SK-N-SH (cell line): Measurements from ENCODE around the gene TRIM65. TPM values are rescaled to one million over a fixed set of nuclear protein-coding genes. Genes with fewer than 3 reads are reported as not detected.
A peak's percentile ranks its signal among the peaks of the same experiment; 100 is the strongest.

ENCODE experiments used
- CTCF ChIA-PET: fragments of 300-600, 350-600 bp; formaldehyde crosslinking; extraction: SDS; loops from one replicate; lab custom pipeline; 2021; lab: Yijun Ruan, JAX
- POLR2A ChIA-PET: fragments of 350-600 bp; sonication (Branson Sonifier 250); formaldehyde crosslinking; extraction: SDS; loops from one replicate; lab custom pipeline; 2020; ENCODE audit warnings: antibody characterized with exemption, inconsistent platforms; lab: Yijun Ruan, JAX
- DNase-seq: peaks from one replicate; pipeline ENCODE4 v3.0.0; 2012
- H2AFZ ChIP-seq: fragments of 200-600 bp; sonication (generic); 2 replicates; pipeline ENCODE4 v1.8.1; 2016; ENCODE audit warnings: antibody characterized with exemption, mild to moderate bottlenecking, low read depth
- H3F3A ChIP-seq: fragments of 200-600 bp; sonication (generic); replicated peaks from 2 replicates; pipeline ENCODE3; 2016; ENCODE audit warnings: antibody characterized with exemption, mild to moderate bottlenecking; ENCODE audit not compliant: insufficient read depth
- H3K27ac ChIP-seq, 2 experiments: fragments of 200-500 bp in 1 of 2; fragments of 200-600 bp in 1 of 2; sonication (Bioruptor generic) in 1 of 2; sonication (generic), shearing (Covaris generic) in 1 of 2; 2 replicates each; pipeline versions ENCODE4 v1.5.1 to v1.6.1; 2014 to 2016; ENCODE audit warnings: low read depth in 2 of 2, inconsistent platforms in 1 of 2, low read length in 1 of 2, mild to moderate bottlenecking in 1 of 2, mixed read lengths in 1 of 2
- H3K27me3 ChIP-seq: fragments of 200-600 bp; sonication (generic), shearing (Covaris generic); 2 replicates; pipeline ENCODE4 v1.6.1; 2016; ENCODE audit warnings: mixed run types; ENCODE audit not compliant: insufficient read depth
- H3K36me3 ChIP-seq, 2 experiments: fragments of 200-500 bp in 1 of 2; fragments of 200-600 bp in 1 of 2; sonication (Bioruptor generic) in 1 of 2; sonication (generic) in 1 of 2; replicated peaks in 1 of 2; 2 replicates each; pipeline versions ENCODE3 to v1.5.1; 2014 to 2016; ENCODE audit warnings: low read length in 1 of 2, mild to moderate bottlenecking in 1 of 2; ENCODE audit not compliant: insufficient read depth in 2 of 2, control insufficient read depth in 1 of 2
- H3K4me1 ChIP-seq, 2 experiments: fragments of 200-500 bp in 1 of 2; fragments of 200-600 bp in 1 of 2; sonication (Bioruptor generic) in 1 of 2; sonication (generic), shearing (Covaris generic) in 1 of 2; 2 replicates each; pipeline versions ENCODE4 v1.5.1 to v1.6.1; 2014 to 2016; ENCODE audit warnings: low read depth in 1 of 2, low read length in 1 of 2, mixed run types in 1 of 2; ENCODE audit not compliant: insufficient read depth in 2 of 2, control insufficient read depth in 1 of 2
- H3K4me2 ChIP-seq: fragments of 200-600 bp; sonication (generic), shearing (Covaris generic); 2 replicates; pipeline ENCODE4 v1.6.1; 2017; ENCODE audit warnings: mixed run types
- H3K4me3 ChIP-seq, 2 experiments: fragments of 200-500 bp in 1 of 2; fragments of 200-600 bp in 1 of 2; sonication (Bioruptor generic) in 1 of 2; sonication (generic), shearing (Covaris generic) in 1 of 2; 2 replicates each; pipeline versions ENCODE4 v1.5.1 to v1.8.1; 2014 to 2016; ENCODE audit warnings: low read depth in 2 of 2, inconsistent platforms in 1 of 2, low read length in 1 of 2, mild to moderate bottlenecking in 1 of 2, mixed read lengths in 1 of 2, moderate library complexity in 1 of 2
- H3K79me2 ChIP-seq: fragments of 200-600 bp; sonication (generic); 2 replicates; pipeline ENCODE4 v1.8.1; 2017; ENCODE audit warnings: mild to moderate bottlenecking; ENCODE audit not compliant: insufficient read depth
- H3K9ac ChIP-seq: fragments of 200-600 bp; sonication (generic); 2 replicates; pipeline ENCODE4 v1.6.1; 2017; ENCODE audit warnings: mixed run types
- H3K9me2 ChIP-seq: fragments of 200-600 bp; sonication (generic); 2 replicates; pipeline ENCODE4 v1.6.1; 2017; ENCODE audit warnings: mixed run types
- H3K9me3 ChIP-seq: fragments of 200-600 bp; sonication (generic); 2 replicates; pipeline ENCODE4 v1.6.1; 2017; ENCODE audit warnings: mixed run types, mild to moderate bottlenecking, moderate library complexity
- H4K20me1 ChIP-seq: fragments of 200-600 bp; sonication (generic); 2 replicates; pipeline ENCODE4 v1.6.1; 2017; ENCODE audit warnings: mild to moderate bottlenecking, mixed run types; ENCODE audit not compliant: insufficient read depth
- ELF1 ChIP-seq: IDR thresholded peaks from 2 replicates; pipeline ENCODE4 v1.4.0; 2012
- EP300 ChIP-seq, 2 experiments: IDR thresholded peaks; 2 replicates each; pipeline versions ENCODE4 v1.4.0 to v1.6.1; 2012; ENCODE audit warnings: borderline replicate concordance in 1 of 2, low read depth in 1 of 2, low read length in 1 of 2
- FOSL2 ChIP-seq: IDR thresholded peaks from 2 replicates; pipeline ENCODE4 v1.4.0; 2012; ENCODE audit warnings: low read depth, mild to moderate bottlenecking, moderate library complexity, borderline replicate concordance
- FOXJ3 ChIP-seq: sonication (generic); formaldehyde crosslinking; IDR thresholded peaks from 2 replicates; pipeline ENCODE4 v1.5.1; 2020; ENCODE audit warnings: mild to moderate bottlenecking, missing genetic modification reagents
- FOXM1 ChIP-seq: IDR thresholded peaks from 2 replicates; pipeline ENCODE4 v1.4.0; 2012; ENCODE audit warnings: low read depth, mild to moderate bottlenecking
- MEF2A ChIP-seq: IDR thresholded peaks from 2 replicates; pipeline ENCODE4 v1.4.0; 2012; ENCODE audit warnings: low read depth, borderline replicate concordance
- MXI1 ChIP-seq: IDR thresholded peaks from 2 replicates; pipeline ENCODE4 v1.6.1; 2012; ENCODE audit warnings: mild to moderate bottlenecking, low read depth, low read length, improper control_type of control experiment
- NFIC ChIP-seq: IDR thresholded peaks from 2 replicates; pipeline ENCODE4 v1.4.0; 2012; ENCODE audit warnings: borderline replicate concordance
- NRF1 ChIP-seq: IDR thresholded peaks from 2 replicates; pipeline ENCODE4 v1.6.1; 2012; ENCODE audit warnings: low read depth, mild to moderate bottlenecking, low read length
- RAD21 ChIP-seq: IDR thresholded peaks from 2 replicates; pipeline ENCODE4 v1.6.1; 2012; ENCODE audit warnings: mild to moderate bottlenecking, low read length
- TCF12 ChIP-seq: IDR thresholded peaks from 2 replicates; pipeline ENCODE4 v1.4.0; 2012
- WGBS: methylation state at CpG from one replicate; pipeline ENCODE4 v1.1.6; 2017; ENCODE audit warnings: low lambda C conversion rate; 5-methylcytosine and 5-hydroxymethylcytosine counted together
- polyA plus RNA-seq, 3 experiments: library from polyadenylated mRNA; depleted of rRNA; stranded (reverse); fragments of >200 nt; gene quantifications; 2 replicates each; pipeline ENCODE4 v1.2.3, GENCODE V29; 2012
- TF ChIP-seq, protein P1 (sequence below): IDR thresholded peaks from 2 replicates; pipeline ENCODE4 v1.4.0; 2012; ENCODE audit warnings: low read depth, borderline replicate concordance
- TF ChIP-seq, protein P2 (sequence below): IDR thresholded peaks from 2 replicates; pipeline ENCODE4 v1.6.1; 2012; ENCODE audit warnings: mild to moderate bottlenecking, low read depth, low read length, moderate library complexity
- TF ChIP-seq, protein P3 (sequence below): fragments of 200-600 bp; sonication (generic); IDR thresholded peaks from 2 replicates; pipeline ENCODE4 v1.6.1; 2017; ENCODE audit warnings: antibody characterized with exemption, mild to moderate bottlenecking, moderate library complexity

Gene TRIM65
- polyA plus RNA-seq, 1 of the 3 experiments (the other 2 are of a cell fraction): 13.1 TPM

DNA sequence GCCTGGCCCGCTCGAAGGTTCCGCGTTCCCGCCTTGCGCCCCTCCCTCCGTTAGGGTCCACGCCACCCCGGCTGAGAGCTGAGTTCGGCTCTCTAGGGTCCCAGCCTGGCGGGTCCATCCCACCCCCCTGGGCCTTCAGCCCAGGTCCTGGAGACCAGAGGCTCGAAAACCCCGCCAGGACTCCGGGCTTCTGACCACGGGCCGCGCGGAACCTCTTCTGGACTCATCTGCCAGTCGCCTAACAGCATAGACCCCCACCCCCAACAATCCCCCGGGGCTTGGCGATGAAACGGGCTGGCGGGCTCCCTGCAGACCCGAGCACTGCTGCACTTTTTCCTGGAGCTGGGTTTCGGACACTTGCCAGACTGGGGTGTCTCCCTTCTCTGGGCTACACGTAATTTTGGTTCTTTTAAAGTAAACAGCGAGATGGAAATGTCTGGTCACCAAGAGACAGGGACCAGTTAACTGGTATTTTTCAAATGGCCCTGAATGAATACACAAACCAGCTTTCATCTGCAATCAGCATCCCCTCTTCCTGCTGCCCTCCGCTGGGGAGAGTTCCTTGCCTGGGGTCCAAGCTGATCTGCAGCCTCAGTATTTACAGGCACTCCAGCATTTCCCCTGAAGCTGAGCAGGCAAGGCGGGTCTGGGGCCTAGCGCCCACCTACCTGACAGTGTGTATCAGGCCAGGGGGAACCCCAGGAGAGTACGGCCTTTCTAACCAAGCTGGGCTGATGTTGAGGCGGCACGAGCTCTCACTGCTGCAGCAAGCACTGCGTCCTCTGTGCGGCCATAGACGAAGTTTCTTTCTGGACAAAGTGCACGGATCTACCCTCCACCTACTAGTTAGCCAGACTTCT lies 639 bp upstream of the TRIM65 start:
- DNase-seq: no peak
- POLR2A ChIA-PET: interaction anchor here (0.6 to 2.4 kb wide), 8 partner anchors 9 to 122 kb away, joined by 3 to 12 read pairs (median 4); partner anchors contain the start of genes ACOX1 and WBP2
- Histone ChIP-seq H2AFZ (no peak overlapping the region), H3K36me3 (peaks cover 16 to 42% of the 10 kb centered on the region in 2 experiments), H3K79me2 (peaks cover 36% of the 10 kb centered on the region), H3F3A (peaks cover 14% of the 10 kb centered on the region), H3K4me1 (peaks cover 9 to 13% of the 10 kb centered on the region in 2 experiments; a peak in 3 of 4 replicates), H3K27ac (peak overlapping the region; percentile 69 to 91; a peak in 2 of 4 replicates), H3K9ac (peak overlapping the region; percentile 87; the same call in 1 of the 2 replicates), H4K20me1 (no peaks in the 10 kb centered on the region), H3K9me3 (no peaks in the 10 kb centered on the region), H3K27me3 (no peaks in the 10 kb centered on the region), H3K4me3 (peak overlapping the region in 1 of 2 experiments; percentile 73; a peak in 1 of 4 replicates), H3K9me2 (no peaks in the 10 kb centered on the region), H3K4me2 (peak overlapping the region; percentile 94; the same call in 1 of the 2 replicates)
- WGBS: 88% methylated on average over 31 of the region's 37 CpGs
- CTCF ChIA-PET: interaction anchor here (0.7 to 16.0 kb wide), 19 partner anchors 9 to 637 kb away, joined by 3 to 214 read pairs (median 6); partner anchors contain the start of genes GALK1, MRPL38, SMIM5 and TRIM47
- no peak for TF ChIP-seq FOXM1
- no peak for TF ChIP-seq NFIC
- TF ChIP-seq MEF2A: no peak
- TF ChIP-seq, protein P1, sequence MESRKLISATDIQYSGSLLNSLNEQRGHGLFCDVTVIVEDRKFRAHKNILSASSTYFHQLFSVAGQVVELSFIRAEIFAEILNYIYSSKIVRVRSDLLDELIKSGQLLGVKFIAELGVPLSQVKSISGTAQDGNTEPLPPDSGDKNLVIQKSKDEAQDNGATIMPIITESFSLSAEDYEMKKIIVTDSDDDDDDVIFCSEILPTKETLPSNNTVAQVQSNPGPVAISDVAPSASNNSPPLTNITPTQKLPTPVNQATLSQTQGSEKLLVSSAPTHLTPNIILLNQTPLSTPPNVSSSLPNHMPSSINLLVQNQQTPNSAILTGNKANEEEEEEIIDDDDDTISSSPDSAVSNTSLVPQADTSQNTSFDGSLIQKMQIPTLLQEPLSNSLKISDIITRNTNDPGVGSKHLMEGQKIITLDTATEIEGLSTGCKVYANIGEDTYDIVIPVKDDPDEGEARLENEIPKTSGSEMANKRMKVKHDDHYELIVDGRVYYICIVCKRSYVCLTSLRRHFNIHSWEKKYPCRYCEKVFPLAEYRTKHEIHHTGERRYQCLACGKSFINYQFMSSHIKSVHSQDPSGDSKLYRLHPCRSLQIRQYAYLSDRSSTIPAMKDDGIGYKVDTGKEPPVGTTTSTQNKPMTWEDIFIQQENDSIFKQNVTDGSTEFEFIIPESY: no peak
- no peak for TF ChIP-seq FOSL2
- TF ChIP-seq MXI1: no peak
- TF ChIP-seq, protein P2, sequence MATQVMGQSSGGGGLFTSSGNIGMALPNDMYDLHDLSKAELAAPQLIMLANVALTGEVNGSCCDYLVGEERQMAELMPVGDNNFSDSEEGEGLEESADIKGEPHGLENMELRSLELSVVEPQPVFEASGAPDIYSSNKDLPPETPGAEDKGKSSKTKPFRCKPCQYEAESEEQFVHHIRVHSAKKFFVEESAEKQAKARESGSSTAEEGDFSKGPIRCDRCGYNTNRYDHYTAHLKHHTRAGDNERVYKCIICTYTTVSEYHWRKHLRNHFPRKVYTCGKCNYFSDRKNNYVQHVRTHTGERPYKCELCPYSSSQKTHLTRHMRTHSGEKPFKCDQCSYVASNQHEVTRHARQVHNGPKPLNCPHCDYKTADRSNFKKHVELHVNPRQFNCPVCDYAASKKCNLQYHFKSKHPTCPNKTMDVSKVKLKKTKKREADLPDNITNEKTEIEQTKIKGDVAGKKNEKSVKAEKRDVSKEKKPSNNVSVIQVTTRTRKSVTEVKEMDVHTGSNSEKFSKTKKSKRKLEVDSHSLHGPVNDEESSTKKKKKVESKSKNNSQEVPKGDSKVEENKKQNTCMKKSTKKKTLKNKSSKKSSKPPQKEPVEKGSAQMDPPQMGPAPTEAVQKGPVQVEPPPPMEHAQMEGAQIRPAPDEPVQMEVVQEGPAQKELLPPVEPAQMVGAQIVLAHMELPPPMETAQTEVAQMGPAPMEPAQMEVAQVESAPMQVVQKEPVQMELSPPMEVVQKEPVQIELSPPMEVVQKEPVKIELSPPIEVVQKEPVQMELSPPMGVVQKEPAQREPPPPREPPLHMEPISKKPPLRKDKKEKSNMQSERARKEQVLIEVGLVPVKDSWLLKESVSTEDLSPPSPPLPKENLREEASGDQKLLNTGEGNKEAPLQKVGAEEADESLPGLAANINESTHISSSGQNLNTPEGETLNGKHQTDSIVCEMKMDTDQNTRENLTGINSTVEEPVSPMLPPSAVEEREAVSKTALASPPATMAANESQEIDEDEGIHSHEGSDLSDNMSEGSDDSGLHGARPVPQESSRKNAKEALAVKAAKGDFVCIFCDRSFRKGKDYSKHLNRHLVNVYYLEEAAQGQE: no peak
- TF ChIP-seq FOXJ3: no peak
- no peak for TF ChIP-seq EP300 (IDR thresholded peaks at IDR 0.05; ENCODE audit: borderline replicate concordance in 1 of 2, low read depth in 1 of 2, low read length in 1 of 2)
- TF ChIP-seq NRF1: no peak
- no peak for TF ChIP-seq TCF12
- TF ChIP-seq ELF1: no peak
- TF ChIP-seq, protein P3, sequence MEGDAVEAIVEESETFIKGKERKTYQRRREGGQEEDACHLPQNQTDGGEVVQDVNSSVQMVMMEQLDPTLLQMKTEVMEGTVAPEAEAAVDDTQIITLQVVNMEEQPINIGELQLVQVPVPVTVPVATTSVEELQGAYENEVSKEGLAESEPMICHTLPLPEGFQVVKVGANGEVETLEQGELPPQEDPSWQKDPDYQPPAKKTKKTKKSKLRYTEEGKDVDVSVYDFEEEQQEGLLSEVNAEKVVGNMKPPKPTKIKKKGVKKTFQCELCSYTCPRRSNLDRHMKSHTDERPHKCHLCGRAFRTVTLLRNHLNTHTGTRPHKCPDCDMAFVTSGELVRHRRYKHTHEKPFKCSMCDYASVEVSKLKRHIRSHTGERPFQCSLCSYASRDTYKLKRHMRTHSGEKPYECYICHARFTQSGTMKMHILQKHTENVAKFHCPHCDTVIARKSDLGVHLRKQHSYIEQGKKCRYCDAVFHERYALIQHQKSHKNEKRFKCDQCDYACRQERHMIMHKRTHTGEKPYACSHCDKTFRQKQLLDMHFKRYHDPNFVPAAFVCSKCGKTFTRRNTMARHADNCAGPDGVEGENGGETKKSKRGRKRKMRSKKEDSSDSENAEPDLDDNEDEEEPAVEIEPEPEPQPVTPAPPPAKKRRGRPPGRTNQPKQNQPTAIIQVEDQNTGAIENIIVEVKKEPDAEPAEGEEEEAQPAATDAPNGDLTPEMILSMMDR: no peak
- TF ChIP-seq RAD21: no peak
